Bronchial epithelial cell (primary cell): Measurements from ENCODE around the gene LTB4R. TPM values are rescaled to one million over a fixed set of nuclear protein-coding genes. Genes with fewer than 3 reads are reported as not detected.

Source experiments
- DNase-seq: peaks from one replicate; pipeline ENCODE4 v3.0.0-alpha.2; 2010; ENCODE audit warnings: low read depth
- FAIRE-seq: peaks from 2 replicates; lab custom pipeline; 2011; peaks lifted over from hg19 to GRCh38; lab: Jason Lieb, UNC
- H3K27me3 ChIP-seq: 2 replicates; pipeline ENCODE4 v1.5.1; 2011; ENCODE audit warnings: low read length; ENCODE audit not compliant: control insufficient read depth, insufficient read depth
- H3K36me3 ChIP-seq: 2 replicates; pipeline ENCODE4 v1.5.1; 2011; ENCODE audit warnings: low read length; ENCODE audit not compliant: control insufficient read depth, insufficient read depth
- H3K4me3 ChIP-seq: 2 replicates; pipeline ENCODE4 v1.5.1; 2011; ENCODE audit warnings: mild to moderate bottlenecking, low read depth, low read length, control low read depth
- CTCF ChIP-seq: IDR thresholded peaks from 2 replicates; pipeline ENCODE4 v1.5.1; 2011; ENCODE audit warnings: mild to moderate bottlenecking, moderate library complexity, low read length, control low read depth, inconsistent platforms; ENCODE audit not compliant: insufficient read depth, severe bottlenecking
- total RNA-seq: library from RNA; depleted of rRNA; stranded (reverse); fragments of >200 nt; gene quantifications from 2 replicates; pipeline ENCODE4 v1.2.1, GENCODE V29; 2014

The LTB4R gene
- total RNA-seq, 1 donor from 2014 or later = 3.7 TPM

- peaks cover 25% of the 10 kb centered on the region for H3K36me3 ChIP-seq
- DNase-seq (no peak), FAIRE-seq (peak; percentile 28)
- TF ChIP-seq CTCF = no peak
- no peak overlapping the region for H3K4me3 ChIP-seq
- H3K27me3 ChIP-seq = no peaks in the 10 kb centered on the region
Measured at GRCh38 chr14:24308342-24309124, 2.8 kb upstream of the LTB4R start.

DNA sequence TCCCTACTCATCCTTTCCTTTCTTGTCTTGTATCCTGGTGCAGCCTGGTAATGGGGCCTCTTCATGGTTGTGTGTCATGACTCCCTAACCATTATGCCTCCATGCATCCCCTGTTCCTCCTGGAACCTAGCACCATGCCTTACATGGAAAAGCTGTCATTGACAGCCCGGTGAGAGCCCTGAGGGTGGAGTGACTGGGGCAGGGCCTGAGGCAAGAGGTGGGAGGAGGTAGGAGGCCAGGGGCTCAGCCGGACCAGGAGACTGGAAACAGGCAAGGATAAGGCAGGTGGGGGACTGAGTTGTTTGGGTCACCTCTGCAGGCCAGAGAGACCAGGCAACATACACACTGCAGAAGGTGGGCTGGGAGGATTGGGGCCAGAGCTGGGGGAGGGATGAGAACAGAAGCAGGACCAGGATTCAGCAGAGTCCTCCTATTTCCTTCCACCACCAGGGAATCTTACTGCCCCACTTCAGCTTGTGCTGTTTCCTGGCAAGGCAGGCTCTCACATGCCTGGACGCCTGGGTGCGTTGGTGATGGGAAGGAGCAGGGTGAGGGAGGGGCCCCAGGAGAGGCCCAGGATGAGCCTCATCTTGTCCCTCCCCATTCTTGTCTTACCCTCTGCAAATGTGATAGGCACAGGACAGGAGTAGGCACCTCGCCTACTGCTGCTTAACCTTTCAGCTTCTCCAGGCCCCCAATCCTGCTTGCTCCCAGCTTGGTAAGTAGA, 1.6 kb upstream of the LTB4R start, which contains the start of gene LTB4R2:
TSS of gene LTB4R2 (plus strand) at position 603 of the 727 bp plus-strand sequence. CDS start 525 bp downstream, outside the sequence.
- peaks cover 16% of the 10 kb centered on the region for H3K36me3 ChIP-seq
- peak; percentile 99 for FAIRE-seq
- no peaks in the 10 kb centered on the region for H3K27me3 ChIP-seq
- DNase-seq = peak; percentile 82
- no peak for TF ChIP-seq CTCF
- H3K4me3 ChIP-seq = peak within 1 kb of the TSS; percentile 28

- FAIRE-seq = no peak
- no peak for DNase-seq
- Histone ChIP-seq H3K27me3 (no peaks in the 10 kb centered on the region), H3K36me3 (peaks cover 13% of the 10 kb centered on the region), H3K4me3 (peak overlapping the region; percentile 28)
- TF ChIP-seq CTCF = no peak
Measured at GRCh38 chr14:24310265-24310645, 1.0 kb upstream of the LTB4R start.

GRCh38 chr14:24311837-24312615, 724 bp downstream of the LTB4R start:
- FAIRE-seq (no peak), DNase-seq (peak; percentile 52)
- Histone ChIP-seq H3K27me3 (no peaks in the 10 kb centered on the region), H3K36me3 (peaks cover 2% of the 10 kb centered on the region), H3K4me3 (no peak overlapping the region)
- TF ChIP-seq CTCF = peak; percentile 10

GRCh38 chr14:24312736-24313507, 1.6 kb downstream of the LTB4R start:
- FAIRE-seq = no peak

More at GRCh38 chr14:24312736-24313507, 1.6 kb downstream of the LTB4R start:
- Histone ChIP-seq H3K4me3 (no peak overlapping the region), H3K36me3 (peaks cover 2% of the 10 kb centered on the region), H3K27me3 (no peaks in the 10 kb centered on the region)
- no peak for TF ChIP-seq CTCF
- DNase-seq = no peak
